Activated effector memory CD4-positive, alpha-beta T cell treated with Interleukin-2 at 50 U/mL for 16 hours (primary cell): ENCODE results near the gene WSCD2.

Experiments used
- DNase-seq: peaks from one replicate; pipeline ENCODE4 v3.0.0-alpha.2; 2020

WSCD2 gene

GRCh38 chr12:108109954-108110353 is 19.1 kb upstream of the WSCD2 start:
- no peak for DNase-seq

- DNase-seq, result no peak
Observed at GRCh38 chr12:108110844-108111243, 18.2 kb upstream of the WSCD2 start.

GRCh38 chr12:108112832-108113556 is 16.1 kb upstream of the WSCD2 start:
- DNase-seq, result no peak

DNA sequence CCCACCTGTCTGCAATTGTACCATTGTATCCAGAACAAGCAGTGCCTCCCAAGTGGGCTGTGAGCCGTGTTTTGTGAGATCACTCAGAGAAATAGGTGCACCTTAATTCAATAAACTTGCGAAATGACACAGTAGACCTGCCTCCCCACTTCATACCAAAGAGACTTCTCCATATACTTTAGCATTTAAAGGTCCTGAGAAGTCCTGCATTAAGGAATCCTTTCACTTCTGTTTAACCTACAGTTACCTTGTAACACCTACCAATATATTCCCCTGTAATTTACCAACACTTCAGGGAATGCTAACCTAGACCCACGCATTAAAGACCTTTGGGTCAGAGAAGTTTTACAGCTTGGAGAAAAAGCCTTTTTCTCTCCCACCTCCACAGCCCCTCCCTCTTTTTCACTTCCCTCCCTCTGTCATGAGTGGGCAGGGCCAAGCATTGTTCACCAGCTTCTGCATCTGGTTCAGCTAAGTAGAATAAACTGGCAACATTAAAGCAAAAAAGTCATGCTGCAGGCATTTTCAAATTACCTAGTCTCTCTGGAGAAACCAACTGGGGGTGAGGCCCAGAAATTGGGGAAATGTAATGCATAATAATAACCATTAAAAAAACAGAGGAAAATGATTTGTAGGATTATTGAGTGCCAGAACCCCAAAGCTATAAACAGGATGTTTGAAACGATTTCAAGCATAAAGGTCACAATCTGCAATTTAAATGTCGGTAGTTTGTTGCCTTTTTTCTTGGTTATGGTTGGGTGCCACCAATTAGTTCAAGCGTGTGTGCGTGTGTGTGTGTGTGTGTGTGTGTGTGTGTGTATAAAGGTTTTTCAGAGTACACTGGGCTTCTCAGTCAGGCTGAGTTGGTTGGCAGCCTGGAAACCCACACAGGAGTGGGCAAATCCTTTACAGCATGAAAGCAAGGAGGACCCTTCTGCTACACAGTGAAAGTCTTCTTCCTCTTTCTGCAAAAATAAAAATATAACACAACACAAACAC is 13.7 kb upstream of the WSCD2 start:
- DNase-seq, result no peak

- DNase-seq, result no peak
Observed at GRCh38 chr12:108116254-108116653, 12.8 kb upstream of the WSCD2 start.

DNA sequence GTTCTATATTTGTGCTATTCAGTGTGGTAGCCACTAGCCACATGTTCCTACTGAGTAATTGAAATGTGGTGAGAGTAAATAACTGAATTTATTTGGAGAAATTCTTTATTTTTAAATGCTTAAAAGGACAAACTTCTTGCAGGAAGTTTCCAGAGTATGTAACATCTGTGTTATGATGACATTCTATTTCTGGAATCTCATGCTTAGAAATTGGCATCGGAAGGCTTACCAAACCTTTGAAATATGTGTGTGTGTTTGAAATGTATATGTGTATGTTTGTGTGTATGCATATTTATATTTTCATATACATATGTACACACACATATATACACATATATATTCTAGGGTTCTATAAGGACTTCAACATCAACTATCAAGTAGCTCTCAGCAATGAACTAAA is 12.4 kb upstream of the WSCD2 start:
- no peak for DNase-seq

DNA sequence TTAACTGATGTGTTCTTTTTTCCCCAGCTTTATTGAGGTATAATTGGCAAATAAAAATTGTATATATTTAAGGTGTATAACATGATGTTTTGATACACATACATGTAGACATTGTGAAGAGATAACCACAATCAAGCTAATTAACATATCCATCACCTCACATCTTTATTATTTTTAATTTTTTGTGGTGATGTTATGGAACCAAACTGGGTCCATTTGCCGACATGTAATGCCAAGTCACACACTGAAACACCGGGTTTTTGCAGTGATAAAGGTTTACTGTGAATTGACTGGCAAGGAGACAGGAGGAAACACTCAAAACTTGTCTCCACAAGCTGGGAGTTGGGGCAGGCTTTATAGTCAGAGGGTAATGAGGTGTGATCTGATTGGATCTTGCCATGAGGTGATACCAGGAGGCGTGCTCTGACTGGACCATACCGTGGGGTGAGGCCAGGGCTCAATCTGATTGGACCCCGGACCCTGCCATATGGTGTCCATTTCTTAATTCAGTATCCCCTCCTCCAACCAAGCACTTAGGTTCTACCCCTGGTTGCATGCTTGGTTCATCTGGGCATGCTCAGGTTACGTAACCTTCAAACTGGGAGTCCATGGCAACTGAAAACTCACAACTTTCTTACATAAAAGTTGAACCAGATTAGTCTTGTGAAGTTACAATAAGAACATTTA is 11.8 kb upstream of the WSCD2 start:
- DNase-seq, result no peak

- DNase-seq, result no peak
Observed at GRCh38 chr12:108117902-108118301, 11.2 kb upstream of the WSCD2 start.

DNA sequence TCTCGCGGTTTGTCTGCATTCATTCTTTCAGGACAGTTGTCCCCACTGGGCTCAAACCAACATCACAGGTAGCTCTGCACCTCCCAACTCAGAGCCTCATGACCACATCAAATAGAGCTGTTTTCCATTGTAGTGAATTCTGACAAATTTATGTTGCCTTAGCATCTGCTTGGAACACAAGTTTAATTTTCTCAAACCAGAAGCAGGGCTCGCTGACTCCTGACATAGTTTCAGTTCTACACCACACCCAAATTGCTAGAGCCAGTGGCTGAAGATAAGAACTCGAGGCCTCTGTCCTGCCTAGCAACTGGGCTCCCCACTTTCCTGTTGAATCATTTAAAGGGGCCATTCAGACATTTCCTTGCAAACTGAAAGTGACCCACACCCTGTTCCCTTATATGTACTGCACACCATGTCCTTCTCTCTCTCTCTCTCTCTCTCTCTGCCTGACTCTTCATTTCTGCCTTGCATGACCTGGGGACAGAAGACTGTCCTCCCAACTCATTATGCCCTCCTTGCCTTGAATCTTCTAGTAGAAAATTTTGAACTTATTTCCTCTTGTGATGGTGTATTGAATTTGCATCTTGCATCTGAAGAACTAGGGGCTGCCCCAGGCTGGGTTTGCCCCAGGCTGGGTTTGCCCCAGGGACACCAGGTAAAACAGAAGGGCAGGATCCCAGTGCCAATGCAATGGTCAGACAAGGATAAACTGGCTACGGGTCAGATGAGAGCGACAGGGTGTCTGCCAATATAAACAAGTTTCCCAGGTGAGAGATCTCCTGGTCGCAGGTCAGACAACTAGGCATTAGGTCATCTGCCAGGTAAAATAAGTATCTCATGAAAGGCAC is 9.7 kb upstream of the WSCD2 start:
- DNase-seq, result no peak

GRCh38 chr12:108119974-108120862 is 8.9 kb upstream of the WSCD2 start:
- no peak for DNase-seq

DNA sequence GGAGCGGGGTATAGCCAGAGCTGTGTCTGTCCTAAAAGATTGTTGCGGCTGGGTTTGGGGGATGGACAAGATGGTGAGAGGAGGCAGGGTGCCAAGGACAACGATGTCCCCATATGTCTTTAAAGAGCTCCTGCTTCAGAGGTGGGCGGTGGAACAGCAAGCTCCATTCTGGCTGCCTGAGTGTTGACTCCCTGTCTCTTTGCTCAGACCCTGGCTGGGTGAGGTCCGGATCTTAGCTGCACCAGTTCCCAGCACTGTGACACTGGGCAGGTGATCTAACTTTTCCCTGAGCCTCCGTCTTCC is 8.3 kb upstream of the WSCD2 start:
- DNase-seq, result no peak

GRCh38 chr12:108121320-108121719 is 7.8 kb upstream of the WSCD2 start:
- no peak for DNase-seq

DNA sequence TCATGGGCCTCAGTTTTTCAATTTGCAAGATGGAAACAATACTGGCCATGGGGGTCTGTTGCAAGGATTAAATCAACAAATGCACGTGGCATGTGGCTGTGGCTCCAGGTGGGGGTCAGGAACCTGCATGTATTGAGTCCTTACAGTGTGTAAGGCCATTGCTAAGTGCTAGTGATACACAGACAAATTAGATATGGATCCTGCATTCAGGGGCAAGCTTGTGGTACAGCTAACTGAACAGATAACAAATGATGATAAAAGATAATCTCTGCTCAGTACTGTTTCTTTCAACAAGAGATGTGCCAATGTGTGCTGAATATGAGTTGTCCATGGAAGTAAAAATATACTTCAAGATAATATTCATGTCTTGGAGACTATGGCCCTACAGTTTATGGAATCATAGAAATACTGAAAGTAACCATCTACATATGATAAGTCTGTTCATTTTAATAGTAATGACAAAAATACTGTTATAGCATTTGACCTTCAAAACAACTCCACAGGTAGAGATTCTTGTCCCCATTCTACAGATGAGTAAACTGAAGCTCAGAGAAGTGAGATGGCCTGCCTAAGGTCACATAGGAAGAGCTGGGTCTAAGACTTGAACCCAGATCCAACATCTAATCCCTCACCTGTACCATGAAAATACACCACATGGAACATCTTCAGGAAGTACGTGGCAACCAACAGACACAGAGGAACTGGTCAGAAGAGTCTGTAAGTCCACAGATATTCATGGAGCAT is 7.2 kb upstream of the WSCD2 start:
- DNase-seq, result no peak

- no peak for DNase-seq
Observed at GRCh38 chr12:108122644-108123043, 6.4 kb upstream of the WSCD2 start.

DNA sequence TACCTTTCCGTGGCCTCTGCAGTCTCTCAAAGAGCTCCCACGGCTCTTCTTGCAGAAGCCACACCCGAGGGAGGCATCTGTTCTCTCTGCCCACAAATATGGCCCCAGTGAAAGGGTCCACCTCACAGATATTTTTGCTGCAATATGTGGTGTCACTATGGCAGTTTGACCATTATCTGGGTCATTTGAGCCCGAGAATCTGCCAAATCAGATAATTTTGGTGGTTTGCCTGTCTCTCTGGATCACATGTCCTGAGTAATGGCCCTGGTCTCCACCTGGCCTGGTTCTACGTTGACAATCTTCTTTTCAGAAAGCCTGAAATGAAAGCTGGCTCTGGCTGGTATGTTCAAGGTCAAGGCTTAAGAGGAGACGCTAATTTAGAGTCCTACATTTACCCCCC is 5.7 kb upstream of the WSCD2 start:
- DNase-seq, result no peak

- DNase-seq, result no peak
Observed at GRCh38 chr12:108125073-108125472, 4.0 kb upstream of the WSCD2 start.

DNA sequence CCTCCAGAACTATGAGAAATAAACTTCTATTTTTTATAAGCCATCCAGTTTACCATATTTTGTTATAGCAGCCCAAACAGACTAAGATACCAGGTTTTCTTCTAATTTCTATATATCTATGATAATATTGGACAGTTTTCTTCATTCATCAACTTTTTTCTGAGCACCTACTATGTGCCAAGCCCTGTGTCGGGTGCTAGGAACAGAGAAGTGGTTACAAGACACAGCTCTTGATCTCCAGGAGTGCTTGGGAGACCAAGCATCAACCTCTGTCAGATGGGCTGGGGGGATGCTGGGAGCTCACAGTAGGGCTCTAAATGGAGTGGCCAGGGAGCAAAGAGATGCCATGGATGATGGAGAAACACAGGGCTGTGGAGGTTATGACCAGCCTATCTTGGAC is 2.9 kb upstream of the WSCD2 start:
- DNase-seq, result no peak

GRCh38 chr12:108126990-108127501 is 2.0 kb upstream of the WSCD2 start:
- no peak for DNase-seq

- DNase-seq, result no peak
Observed at GRCh38 chr12:108127654-108128053, 1.4 kb upstream of the WSCD2 start.

DNA sequence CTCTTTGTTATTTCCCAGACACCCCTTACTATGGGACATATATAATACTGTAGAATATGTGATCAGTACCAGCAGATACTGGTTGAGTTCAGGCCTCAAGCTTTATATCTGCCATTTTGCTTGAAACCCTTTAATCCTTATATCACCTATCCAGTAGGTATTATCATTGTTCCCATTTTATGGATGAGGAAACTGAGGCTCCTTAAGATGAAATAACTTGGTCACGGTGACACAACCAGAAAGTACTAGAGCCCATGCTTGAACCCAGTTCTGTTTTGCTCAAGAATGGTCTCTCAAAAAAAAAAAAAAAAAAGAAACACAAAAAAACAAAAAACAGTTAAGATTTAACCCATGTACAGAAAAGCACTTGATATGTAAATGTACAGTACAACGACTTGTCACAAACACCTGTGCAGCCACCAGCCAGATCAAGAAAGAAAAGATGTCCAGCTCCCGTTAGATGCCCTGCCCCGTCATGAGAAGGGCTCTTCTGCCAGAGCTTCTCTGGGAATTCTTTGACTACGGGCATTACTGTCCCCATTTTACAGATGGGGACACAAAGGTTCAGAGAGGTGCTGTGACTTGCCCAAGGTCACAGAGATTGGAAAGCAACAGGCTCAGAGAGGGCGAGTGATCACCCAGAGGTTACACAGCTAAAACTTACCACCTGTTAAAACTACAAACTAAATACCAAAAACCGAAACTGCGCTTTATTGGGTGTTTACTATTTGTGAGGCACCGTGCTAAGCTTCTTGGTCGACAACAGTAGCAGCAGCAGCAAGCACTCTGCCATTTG is 669 bp upstream of the WSCD2 start:
- DNase-seq, result no peak
